Measurements from ENCODE around the gene NUAK1. TPM values are rescaled to one million over a fixed set of nuclear protein-coding genes. Genes with fewer than 3 reads are reported as not detected.

NUAK1 gene
- total RNA-seq, 2 donors from 2014 or later: 16.9 to 30.1 TPM

DNA sequence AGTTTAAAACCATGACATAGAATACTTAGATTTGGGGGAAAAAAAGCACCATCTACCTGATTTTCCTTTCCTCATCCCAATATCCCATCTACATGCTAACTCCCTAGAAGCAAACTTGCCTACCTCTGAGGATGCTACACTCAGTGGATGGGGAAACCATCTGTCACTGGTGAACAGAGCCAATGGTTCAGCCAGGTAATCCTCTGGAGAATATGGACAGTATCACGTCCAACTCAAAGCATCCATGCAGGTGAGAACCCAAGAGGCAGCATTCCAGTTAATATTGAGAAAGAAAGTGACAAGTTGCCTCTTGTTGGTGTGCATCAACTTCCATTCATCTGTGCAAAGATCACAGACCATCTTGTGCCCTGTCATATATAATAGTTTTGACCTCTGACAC, 73.2 kb downstream of the NUAK1 start:
- Histone ChIP-seq H3K27ac (no peak overlapping the region), H3K9me3 (no peaks in the 10 kb centered on the region), H3K27me3 (no peaks in the 10 kb centered on the region), H3K36me3 (peaks cover 48% of the 10 kb centered on the region), H3K4me1 (peaks cover 0 to 5% of the 10 kb centered on the region in 2 donors), H3K4me3 (no peak overlapping the region)
- TF ChIP-seq, protein P1, sequence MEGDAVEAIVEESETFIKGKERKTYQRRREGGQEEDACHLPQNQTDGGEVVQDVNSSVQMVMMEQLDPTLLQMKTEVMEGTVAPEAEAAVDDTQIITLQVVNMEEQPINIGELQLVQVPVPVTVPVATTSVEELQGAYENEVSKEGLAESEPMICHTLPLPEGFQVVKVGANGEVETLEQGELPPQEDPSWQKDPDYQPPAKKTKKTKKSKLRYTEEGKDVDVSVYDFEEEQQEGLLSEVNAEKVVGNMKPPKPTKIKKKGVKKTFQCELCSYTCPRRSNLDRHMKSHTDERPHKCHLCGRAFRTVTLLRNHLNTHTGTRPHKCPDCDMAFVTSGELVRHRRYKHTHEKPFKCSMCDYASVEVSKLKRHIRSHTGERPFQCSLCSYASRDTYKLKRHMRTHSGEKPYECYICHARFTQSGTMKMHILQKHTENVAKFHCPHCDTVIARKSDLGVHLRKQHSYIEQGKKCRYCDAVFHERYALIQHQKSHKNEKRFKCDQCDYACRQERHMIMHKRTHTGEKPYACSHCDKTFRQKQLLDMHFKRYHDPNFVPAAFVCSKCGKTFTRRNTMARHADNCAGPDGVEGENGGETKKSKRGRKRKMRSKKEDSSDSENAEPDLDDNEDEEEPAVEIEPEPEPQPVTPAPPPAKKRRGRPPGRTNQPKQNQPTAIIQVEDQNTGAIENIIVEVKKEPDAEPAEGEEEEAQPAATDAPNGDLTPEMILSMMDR (IDR thresholded peaks at IDR 0.05): no peak
- no peak for DNase-seq (ENCODE audit: low spot score)

DNA sequence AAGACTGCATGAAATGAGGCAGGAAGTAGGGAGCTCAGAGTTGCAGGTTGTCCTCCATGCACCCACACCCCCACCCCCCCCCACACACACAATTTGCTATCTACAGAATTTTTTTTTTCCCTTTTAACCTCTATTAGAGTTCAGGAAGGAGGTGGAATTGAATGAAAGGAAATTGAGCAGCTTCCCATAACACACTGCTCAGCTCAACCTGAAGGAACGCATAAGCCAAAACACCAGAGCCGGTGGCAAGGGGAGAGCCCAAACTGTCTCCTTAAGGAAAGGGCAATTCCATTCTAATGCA, 74.1 kb downstream of the NUAK1 start:
- H3K4me3 ChIP-seq: no peak overlapping the region
- H3K27ac ChIP-seq: no peak overlapping the region
- no peaks in the 10 kb centered on the region for H3K9me3 ChIP-seq
- H3K4me1 ChIP-seq: peaks cover 0 to 5% of the 10 kb centered on the region in 2 donors
- H3K27me3 ChIP-seq: no peaks in the 10 kb centered on the region
- DNase-seq (ENCODE audit: low spot score): no peak
- H3K36me3 ChIP-seq: peaks cover 39% of the 10 kb centered on the region
- TF ChIP-seq, protein P1 (IDR thresholded peaks at IDR 0.05): no peak

DNA sequence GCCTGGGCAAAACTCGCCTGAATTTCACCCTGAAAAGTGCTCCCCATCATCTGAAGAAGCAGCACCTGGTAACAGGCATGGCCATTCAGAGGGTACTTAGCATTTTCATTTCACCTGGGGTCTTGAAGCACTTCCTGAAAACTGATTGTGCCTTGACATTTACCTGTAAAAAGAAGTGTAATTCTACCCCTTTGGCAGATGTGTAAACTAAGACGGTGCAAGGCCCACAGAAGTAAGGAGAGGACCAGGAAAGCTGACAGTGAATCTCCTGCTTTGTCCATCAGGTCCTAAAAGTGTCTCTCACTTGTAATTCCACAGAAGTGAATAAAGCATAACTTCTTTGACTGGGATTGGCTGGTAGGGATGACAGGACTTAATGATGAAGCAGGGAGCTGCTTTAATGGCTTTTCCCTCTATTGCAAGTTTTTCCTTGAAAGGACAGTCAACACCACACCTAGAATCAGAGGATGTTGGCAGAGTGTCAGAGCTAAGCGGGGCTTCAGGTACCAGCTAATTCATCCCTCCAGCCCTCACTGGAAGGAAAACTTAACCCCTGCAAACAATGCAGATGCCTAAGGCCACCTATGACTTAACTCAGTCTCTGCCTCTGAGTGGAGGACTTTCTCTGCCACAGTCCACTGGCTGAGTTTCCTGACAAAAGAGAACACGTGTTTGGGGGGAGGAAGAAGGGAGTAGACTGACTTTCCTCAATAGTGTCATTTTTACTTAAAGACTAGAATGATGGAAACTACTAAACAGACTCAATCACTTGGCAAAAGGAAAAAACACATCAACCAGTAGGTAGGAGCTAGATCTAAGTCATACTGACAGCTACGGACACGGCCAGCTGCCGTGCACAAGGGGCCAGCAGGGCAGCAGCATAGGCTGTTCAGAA, 74.7 kb downstream of the NUAK1 start:
- DNase-seq (ENCODE audit: low spot score): no peak
- H3K9me3 ChIP-seq: no peaks in the 10 kb centered on the region
- H3K27ac ChIP-seq: no peak overlapping the region
- peaks cover 35% of the 10 kb centered on the region for H3K36me3 ChIP-seq
- peaks cover 0 to 5% of the 10 kb centered on the region in 2 donors for H3K4me1 ChIP-seq
- H3K4me3 ChIP-seq: no peak overlapping the region
- TF ChIP-seq, protein P1 (IDR thresholded peaks at IDR 0.05): no peak
- H3K27me3 ChIP-seq: no peaks in the 10 kb centered on the region

DNA sequence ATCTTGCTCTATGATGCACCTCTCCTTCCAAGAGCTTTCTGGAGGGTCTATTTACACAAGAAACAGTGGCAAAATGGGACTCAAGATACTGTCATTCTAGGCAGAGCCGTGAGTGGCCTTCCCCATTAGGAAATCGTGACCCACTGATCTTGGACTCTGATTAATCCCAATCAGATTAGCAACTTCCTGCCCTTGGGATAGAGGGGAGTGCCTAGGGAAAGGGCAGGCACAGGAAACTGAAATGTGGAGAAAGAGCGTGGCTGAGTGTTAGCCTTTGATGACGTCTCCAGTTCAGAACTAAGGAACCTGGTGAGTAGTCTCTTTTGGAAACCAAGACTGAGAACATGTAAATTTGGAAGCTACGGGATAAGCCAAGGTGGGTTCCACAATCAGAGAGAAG, 76.1 kb downstream of the NUAK1 start:
- Histone ChIP-seq H3K9me3 (no peaks in the 10 kb centered on the region), H3K4me1 (peaks cover 0 to 5% of the 10 kb centered on the region in 2 donors), H3K27me3 (no peaks in the 10 kb centered on the region), H3K4me3 (no peak overlapping the region), H3K27ac (no peak overlapping the region), H3K36me3 (peaks cover 22% of the 10 kb centered on the region)
- no peak for DNase-seq (ENCODE audit: low spot score)
- TF ChIP-seq, protein P1 (IDR thresholded peaks at IDR 0.05): no peak

DNA sequence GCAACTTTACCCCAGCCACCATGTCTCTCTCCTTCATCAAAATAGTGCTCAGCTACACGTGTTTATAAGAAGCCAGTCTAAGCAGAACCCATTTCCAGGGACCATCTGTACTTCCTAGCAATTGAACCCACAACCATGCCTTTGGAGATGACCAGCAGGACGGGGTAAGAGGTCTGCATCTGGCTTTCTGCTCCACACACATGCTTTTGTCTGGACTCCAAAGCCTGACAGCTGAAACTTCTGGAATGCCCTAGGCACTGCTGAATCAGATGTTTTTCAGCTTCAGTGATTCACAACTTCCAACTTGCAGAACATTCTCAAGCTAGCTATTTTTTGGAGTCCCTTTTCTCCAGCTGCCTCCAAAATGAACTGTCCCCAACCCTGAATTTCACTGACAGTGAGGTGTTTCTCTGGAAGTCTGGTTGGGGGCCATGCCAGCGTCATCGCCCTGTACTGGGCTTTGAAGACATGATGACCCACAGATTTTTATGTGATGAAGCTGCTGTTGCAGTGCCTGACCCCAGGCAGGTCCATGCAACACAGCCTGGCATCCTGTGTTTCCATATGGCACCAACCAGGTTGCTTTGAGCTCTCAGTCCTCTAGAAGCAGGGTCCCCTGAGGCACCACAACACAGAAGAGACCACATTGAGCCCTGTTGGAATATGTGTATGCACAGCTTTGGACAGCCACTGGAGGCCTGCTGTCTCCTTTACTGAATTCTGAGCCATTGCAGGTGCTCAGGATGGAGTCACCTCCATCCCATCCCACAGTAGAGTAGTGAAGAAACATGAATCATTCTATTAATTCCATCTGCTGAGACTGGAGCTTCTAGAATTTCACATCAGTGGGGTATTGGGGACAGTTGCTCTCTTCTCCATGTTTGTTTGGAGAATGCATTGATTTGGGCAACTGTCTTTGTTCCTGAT, 80.2 kb downstream of the NUAK1 start:
- no peaks in the 10 kb centered on the region for H3K36me3 ChIP-seq
- no peak overlapping the region for H3K4me3 ChIP-seq
- H3K4me1 ChIP-seq: no peaks in the 10 kb centered on the region
- H3K27ac ChIP-seq: no peak overlapping the region
- H3K9me3 ChIP-seq: no peaks in the 10 kb centered on the region
- H3K27me3 ChIP-seq: no peaks in the 10 kb centered on the region
- TF ChIP-seq, protein P1 (IDR thresholded peaks at IDR 0.05): no peak
- no peak for DNase-seq (ENCODE audit: low spot score)

Measured in right atrium auricular region (tissue), 2 donors.